GM18907 (cell line): ENCODE data around the gene RPLP2.

Experiments used
- ATAC-seq: cut with Tn5 transposase; IDR thresholded peaks from one replicate; pipeline ENCODE4 v1.9.1; 2021; ENCODE audit warnings: mild to moderate bottlenecking, moderate library complexity; ENCODE audit not compliant: unreplicated experiment

RPLP2 gene

DNA sequence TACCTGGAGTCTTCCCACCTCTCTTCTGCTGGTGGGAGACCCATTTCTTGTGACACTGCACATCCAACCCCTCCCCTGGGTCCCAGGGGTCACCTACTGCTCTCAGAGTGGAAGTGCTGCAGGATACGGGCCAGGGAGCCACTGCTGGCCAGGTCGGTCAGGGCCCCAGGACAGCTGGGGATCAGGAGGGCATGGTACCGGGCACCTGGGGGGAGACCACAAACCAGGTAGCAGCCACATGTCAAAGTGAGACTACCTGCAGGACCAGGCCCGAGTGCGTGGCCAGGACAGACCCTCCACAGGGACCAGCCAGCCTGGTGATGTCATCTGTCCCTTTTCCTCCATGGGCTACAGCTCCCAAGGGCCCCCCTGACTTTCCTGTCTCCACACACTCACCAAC, 36.3 kb upstream of the RPLP2 start:
- ATAC-seq, result no peak

DNA sequence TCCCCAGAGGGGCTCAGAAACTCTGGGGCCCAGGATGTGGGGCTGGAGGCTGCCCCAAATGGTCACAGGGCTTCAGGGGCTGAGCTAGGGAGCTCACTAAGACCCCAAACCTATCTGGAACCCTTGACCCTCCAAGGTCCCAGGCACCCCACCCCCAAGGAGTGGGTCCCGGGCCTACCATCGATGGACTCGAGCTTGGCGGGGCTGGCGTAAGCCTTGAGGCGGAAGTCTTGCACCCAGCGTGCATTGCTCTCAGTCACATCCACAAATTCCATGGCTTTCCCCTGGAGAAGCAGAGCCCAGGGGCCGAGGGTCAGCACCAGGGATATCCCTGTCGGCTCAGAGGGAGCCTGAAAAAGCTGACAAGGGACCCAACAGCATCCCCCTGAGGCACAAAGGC, 35.9 kb upstream of the RPLP2 start:
- no peak for ATAC-seq

DNA sequence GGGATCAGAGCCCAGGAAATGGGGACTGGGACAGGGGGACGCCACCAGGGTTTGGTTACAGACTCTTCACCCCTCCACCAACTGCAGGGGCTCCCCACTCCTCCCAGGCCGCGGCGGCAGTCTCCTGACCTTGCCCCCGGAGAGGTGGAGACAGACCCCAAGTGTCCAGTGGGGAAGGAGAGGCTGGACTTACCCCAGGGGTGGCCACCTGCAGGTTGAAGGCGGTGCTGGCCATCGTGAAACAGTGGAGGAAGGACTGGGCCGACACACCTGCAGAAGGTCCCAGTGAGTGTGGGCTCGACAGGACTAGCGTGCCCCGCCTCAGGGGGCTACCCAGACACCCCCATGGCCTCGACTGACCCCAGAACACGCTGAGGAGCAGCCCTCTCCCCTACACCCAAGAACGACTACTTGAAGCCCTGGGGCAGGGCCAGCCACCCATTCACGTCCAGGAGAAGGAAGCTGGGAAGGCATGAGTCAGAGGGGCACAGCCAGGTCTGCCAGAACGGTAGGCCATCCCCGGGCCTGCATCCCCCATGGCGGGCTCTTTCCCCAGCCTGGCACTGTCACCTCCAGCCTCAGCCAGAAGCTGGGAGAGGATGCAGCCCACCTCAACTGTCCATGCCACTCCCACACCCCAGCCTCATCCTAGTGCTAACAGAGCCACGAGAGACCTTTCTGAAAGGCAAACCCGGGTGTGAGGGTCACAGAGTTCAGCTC, 34.7 kb upstream of the RPLP2 start:
- ATAC-seq, result no peak

DNA sequence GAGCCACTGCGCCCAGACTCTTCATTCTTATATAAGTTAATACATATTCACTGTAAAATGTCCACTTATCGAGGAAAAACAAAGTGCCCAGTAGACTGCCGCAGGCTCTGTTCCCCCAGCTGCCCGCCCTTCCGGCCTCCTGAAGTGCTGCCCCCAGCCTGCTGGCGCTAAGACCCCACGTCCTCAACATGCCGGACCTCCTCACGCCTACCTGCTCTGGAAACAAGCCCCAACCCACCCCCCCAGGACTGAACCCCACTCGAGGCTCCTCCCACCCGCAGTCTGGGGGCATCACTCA, 33.6 kb upstream of the RPLP2 start:
- no peak for ATAC-seq

DNA sequence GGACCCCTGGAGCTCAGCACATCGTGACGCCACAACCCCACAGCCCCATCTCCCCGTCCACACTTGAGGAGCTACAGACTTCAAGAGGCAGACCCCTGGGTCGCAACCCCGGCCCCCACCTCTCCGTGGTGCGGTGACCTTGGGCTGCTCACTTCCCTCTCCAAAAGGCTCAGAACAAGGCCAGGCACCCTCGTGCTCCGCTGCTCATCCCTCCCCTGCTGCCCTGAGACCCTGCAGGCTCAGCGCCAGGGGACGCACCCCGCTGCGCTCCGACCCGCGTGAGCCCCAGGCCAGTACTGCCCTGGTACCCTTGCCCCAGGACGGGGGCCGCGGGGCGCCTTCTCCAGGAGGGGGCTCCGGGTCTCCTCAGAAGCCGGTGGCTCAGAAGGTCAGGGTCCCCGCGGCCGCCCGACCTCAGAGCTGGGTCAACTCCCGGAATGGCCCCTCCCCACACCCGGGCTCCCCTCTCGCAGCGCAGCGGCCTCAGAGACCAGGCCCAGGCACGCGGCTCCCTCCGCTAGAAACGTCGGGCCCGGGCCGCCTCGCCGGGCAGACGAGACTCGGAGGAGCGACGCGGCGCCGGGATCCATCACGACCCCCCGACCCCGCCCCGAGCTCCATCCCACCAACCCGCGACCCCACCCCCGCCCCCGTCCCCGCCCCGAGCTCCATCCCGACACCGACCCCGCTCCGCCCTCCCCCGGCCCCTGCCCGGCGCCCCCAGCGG, 33.0 kb upstream of the RPLP2 start:
- ATAC-seq, result peak; percentile 29

DNA sequence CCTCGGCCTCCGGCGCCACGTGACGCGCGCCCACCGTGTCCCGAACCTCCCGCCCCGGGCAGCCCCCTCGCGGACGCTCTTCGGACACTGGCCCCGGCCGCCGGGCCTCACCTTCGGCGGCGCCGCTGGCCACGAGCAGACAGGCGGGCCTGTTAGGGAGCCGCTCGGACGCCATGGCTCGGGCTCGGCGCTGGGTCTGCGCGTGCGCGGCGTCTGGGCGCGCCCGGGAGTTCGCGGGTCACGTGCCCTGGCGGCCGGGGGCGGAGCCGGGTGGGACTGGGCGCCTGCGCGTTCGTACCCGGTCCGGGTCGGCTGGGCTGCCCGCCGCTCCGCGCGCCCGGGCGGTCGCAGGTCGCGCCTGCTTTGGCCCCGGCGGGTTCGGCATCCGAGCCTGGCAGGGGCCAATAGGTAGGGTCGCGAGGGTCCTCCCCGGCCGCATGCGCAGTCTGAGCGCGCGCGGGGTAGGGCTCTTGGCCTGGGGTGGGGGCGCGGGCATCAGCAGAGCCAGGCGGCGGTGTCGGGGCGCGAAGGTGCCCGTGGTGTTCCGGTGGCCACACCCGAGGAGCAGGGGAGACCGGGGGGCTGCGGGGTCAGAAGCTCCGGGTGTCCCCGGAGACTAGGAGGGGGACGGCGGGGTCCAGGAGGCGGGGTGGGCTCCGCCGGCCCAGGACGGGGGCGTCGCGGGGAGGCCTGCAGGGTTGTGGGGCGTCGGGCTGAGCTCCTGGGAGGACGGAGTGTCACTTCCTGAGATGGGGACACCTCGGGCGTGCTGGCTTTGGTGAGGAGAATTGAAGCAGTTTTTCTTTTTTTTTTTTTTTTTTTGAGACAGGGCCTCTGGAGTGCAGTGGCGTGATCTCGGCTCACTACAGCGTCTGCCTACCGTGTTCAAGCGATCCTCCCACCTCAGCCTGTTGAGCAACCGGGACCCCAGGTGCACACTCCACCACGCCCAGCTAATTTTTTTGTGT, 32.2 kb upstream of the RPLP2 start, which contains the start of gene GATD1:
Gene GATD1, minus strand, starts transcription at position 200 of the 968 bp plus-strand sequence. Its CDS starts 25 bp downstream, at position 175.
- ATAC-seq, result peak; percentile 68

DNA sequence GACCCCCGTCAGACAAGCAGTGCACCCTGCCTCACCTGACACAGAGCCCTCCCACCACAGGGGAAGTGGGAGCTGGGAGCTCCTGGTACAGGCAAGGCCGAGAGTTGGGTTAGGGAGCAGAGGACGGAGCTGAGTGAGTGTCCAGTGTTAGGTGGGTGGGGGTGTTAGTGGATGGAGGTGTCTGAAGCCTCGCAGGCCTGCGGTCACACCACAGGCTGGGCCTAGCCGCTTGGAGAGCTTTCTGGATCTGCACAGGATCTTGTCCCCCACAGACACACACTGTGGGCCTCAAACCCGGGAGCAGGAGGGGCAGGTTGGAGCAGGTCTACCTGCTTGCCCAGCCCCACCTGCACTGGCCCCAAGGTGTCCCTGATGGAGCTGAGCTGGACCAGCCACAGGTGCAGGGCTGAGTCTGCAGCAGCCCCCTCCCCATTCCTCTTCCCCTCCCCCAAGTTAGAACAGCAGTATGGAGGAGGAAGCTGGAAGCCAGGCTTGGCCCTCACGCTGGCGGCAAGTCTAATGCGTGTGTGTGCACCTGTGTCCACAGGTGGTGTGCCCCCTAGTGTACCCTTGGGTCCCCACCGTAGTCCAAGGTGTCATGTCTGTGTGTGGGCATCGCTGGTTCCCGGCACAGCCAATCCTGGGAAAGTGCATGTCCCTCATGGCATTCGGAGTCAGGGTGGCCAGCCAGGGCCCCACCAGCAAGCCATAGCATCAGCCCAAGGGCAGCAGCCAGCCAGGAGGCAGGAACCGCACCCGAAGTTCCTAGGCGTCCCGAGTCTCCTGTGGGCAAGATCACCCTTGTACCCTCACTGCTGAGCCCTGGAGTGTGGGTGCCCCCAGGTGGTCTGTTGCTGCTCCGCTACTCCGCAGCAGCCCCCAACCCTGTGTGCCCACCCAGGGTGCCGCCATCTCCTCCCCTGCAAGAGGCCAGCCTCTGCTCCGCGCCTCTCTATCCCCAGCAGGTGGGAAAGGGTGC, 30.5 kb upstream of the RPLP2 start:
- no peak for ATAC-seq

DNA sequence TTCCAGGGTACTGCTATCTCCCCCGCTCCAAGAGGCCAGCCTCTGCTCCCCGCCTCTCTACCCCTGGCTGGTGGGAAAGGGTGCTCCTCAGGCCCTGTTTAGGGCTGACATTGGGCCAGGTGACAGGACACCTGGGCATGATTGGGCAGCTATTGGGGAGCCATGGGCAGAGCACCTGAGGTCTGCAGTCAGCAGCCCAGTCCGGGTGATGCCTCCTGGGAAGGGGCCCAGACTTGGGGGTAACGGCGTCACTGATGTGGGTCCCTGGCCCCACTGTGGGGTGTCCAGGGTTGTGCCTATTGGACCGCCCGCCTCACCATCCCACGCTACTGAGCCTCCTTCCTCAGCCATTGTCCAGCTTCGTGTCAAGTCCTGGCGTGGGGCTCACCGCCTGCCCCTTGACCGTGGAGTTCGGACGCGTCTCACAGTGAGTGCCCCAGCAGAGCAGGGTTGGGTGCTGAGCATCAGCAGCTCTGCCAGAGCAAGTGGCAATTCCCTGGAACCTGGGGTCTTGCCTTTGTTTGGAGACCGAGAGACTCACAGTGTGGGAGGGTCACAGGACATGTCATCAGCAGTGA, 29.7 kb upstream of the RPLP2 start:
- no peak for ATAC-seq

DNA sequence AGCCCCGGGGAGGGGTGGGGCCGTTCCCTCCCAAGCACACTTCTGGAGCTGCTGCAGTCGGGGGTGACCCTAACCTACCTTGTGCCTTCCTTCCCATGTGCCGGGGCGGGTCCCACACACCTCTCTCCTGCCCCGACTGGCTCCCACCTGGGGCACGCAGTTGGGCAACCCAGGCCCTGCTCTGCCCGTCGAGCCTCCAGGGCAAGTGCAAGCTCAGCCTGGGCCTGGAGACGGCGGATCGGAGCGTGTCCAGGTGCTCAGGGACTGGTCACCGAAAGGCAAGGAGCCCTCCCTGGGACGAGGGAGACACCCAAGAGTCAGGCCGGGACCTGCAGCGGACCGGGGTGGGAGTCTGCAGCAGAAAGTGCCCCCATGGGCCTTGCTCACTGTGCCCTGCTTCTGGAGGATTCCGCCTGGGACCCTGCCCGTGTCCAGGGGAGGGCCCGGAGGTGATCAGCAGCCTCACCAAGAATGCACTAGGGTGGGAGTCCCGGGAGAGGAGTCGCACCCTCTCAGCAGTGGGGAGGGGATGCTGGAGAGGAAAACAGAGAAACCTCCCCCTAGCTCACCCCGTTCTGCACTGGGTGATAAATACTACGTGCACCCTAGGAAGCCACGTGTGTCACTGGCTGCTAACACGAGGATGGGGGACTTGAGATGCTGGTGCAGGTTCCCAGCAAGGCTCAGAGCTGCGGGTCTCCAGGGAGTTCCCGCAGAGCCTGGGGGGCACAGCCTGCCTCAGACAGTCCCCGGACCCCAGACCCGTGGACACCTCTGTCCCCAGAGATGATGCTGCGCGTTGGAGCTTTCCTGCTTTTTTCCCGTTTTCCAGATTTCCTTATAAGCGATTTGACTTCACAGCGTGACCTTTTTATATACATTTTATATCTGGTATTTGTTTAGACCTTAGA, 27.2 kb upstream of the RPLP2 start:
- no peak for ATAC-seq

DNA sequence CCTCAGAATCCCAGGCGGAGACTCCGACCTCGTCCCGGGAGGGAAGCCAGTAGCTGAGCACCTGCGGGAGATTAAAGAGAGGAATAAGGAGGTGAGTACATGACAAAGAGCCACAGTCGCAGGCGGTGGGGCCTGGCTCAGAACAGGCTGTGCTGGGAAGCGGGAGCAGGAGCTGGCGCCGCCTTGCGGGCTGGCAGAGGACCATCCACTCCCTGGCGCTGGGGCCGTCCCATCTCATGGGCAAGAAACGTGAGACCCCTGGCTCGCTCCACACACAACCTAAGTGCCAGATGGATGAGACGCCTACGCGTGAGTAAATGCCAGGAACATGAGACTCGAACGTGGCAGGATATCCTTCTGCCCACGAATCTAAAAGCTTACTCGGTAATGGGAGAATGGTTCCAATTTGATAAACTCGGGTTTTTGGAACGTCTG, 26.2 kb upstream of the RPLP2 start:
- ATAC-seq, result no peak

DNA sequence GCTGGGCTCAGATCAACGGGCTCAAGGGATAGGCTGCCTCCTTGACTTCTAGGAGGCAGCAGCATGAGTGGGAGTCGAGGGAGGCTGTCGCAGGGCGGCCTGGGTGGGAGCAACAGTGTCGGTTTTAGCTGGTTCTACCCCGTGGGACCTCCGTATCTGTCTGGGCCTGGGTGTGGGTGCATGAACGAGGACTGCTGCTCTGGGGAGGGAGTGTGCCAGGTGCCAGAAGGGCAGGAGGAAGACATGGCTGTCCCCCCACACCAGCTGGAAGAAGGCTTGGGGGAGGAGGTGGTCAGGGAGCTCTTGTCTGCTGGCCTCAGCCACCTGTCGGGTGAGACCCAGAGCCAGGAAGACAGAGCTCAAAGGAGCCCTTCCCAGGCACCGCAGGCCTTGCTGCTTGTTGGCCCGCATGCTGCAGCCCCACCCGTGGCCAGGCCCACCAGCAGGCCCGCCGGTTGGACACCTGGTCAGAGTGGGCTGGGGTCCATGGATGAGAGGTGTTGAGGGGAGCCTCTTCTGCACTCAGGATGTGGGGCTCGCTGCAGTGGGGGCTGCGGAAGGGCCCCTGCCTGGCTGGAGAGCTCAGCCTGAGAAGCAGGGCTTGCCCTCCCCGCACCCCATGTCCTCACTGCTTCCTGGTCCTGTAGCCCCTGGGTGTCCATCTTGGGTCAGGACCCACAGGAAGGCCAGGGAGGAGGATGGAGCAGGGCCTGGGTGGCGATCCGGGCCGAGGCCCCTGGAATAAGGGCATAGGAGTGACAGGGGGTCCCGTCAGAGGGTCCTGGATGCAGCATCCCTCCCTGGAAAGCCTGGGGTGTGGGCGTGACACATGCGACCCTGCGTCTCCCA, 23.3 kb upstream of the RPLP2 start:
- ATAC-seq, result no peak

DNA sequence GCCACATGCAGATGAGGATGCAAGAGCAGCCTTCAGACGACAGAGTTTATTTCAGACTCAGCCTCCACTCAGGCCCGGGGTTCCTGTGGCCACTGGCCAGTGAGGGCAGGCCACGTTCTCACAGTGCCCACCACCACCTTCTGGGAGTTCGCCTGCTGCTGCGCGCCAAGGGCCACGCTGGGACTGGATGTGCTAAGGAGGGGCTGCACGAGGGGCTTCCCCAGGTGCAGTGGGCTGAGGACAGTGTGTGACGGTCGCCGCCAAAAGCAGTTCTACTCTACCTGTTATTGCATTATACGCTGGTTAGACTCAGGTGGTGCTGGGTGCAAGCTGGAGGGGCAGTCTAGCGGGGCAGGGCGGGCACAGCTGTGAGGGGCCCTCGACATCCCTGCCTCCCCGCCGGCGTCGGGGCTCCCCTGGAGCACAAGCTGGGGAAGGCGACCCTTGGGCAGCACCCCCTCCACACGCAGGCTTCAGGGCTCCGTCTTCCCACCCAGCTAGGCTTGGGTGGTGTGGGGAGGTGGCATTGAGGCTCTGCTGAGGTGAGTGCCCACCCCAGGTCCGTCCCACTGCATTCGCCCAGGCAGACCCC, 22.6 kb upstream of the RPLP2 start:
- no peak for ATAC-seq

DNA sequence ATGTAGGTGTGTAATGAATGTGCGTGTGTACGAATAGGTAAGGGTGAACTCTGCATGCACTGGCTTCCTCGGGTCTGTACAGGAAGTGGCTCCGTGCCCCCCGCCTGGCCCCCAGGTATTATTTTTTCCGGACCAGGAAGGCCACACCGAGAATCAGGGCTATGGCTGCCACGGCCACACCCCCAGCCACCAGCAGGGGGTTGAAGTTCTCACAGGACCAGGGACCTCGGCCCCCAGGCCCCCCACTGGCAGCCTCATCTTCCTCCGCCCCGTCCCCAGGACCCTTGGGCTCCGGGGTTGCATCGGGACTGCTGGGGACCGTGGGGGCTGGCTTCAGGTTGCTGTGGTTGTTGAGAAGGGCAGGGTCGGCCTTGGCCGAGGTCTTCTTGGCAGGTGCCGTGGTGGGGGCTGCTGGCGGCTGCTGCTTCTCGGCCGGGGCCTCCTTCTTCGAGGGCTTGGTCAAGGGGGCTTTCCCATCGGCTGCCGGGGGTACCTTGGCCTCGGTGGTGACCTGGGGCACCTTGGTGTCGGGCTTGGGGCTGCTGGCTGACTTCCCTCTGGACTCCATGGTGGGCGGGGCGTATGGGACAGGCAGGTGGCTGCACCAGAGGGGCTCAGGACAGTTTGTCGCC, 21.6 kb upstream of the RPLP2 start:
- ATAC-seq, result no peak

DNA sequence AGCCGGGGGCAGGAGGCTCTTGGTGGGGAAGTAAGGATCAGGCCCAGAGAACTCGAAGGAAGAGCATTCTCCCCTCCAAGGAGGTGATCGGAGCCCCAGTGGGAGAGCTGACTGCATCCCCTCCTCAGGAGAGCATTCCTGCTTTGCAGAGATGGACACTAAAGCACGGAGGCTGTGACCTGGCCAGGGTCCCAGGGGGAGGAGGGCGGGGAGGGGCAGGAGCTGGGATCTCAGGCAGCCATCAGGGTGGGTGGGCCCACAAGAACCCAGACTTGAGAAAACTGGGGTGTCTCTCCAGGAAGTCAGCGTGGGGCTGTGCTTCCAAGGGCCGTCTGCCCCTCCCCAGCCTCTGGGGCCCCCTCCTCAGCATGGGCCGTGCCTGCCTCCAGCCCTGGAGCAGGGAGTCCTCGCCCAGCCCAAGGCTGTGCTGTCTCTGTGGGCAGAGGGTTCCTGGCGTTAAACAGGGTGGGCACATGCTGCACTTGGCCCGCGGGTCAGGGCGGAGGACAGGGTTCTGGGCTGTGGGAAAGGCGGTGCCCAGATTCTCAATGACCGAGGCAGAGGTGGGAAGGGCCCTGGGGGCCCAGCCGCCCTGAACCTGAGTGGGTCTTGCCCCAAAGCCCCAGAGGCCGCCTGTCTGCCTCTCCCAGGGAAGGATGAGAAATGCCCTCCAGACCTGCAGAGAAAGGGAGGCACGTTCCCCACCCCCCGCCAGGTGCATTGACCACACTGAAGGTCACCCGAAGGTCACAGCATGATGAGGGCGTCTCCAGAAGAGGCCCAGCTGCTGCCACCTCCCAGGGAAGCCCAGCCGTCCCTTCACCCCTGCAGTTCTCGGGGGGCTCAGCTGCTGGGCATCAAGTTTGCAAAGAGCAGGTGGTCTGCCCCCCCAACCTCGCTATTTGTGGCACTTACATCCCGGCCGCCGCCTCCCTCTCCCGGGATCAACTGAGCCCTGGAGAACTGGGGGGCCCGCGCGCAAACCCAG, 20.5 kb upstream of the RPLP2 start:
- no peak for ATAC-seq

DNA sequence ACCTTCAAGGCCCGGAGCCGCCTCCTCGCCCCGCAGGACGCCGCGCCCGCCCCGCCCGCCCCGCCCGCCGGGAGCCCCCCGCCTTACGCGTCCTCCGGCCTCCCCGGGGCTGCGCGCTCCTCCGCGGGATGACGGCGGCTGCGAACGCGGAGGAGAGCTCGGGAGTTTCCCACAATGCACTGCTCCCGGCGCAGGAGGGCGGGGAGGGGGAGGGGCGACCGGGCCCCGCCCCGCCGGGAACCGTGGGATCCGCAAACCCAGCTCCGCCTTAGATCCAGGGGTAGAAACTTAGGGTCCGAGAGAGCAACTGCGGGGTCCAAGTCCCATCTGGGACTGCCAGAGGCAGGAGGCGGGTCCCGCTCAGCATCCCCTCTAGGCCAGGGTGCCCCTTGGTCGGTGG, 19.8 kb upstream of the RPLP2 start, which contains the start of gene CEND1:
Gene CEND1, minus strand, starts transcription at position 148 of the 400 bp plus-strand sequence. CDS start 1,514 bp downstream, outside the sequence.
- no peak for ATAC-seq
